HL-60/S4 (cell line): ENCODE results near the gene GNAI1.
"Not testable (repeated sequence)": the region's sequence is repeated elsewhere in the genome, so short reads cannot be mapped to it uniquely, and the experiment has no call there.

Experiments
- in situ Hi-C: fragments of 300-500 bp; cut with MboI; formaldehyde crosslinking; loops from 2 replicates; pipeline ENCODE4 v1.14.3; 2022; ENCODE audit warnings: low sequenced_read_pairs

GNAI1 gene

DNA sequence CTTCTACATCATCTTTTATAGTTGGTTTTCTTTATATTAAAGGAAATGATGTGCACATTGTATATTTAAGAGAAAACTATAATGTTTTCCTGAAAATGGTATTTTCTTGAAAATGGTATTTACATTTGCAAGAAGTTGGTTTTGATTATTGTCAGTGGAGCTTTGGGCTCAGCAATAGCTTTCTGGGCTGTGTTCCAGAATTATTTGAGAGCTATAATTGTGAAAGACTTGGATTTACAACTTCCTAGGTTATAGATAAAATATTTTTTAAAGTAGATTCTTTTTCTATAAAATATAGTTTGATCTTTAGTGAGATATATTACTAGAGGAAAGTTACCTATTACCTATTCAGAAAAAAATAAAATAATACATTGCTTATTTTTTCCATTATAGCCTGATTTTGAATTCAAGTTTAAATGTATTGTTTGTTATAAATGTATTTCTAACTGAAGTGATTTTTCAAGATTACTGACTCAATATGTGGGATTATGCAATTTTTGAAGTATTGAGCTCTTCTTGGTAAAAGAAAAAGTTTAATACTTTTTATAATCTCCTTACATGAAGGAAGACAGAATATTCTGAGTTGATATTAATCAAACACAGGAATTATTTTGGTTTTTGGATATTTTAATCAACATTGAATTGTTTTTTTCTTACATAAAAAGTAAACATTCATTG is 20.2 kb downstream of the GNAI1 start:
- in situ Hi-C loops = no loop called here

DNA sequence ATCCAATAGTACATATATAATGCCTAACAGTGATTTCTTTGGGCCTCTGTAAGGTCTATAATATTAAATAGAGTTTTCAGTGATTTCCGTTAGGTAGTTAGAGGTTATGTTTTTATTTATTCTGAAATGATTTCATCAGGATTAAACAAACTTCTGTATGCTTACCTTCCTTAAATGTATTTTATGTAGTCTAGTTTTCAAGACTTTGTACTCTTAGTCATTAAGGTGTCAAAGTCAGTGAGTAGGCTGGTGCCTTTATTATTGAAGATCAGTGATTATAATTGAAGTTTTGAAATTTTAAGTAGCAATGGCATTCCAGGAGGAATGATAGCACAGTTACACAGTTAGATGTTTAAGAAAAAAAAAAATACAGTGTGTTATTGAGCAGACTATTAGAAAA is 20.7 kb downstream of the GNAI1 start:
- in situ Hi-C loops = no loop called here

DNA sequence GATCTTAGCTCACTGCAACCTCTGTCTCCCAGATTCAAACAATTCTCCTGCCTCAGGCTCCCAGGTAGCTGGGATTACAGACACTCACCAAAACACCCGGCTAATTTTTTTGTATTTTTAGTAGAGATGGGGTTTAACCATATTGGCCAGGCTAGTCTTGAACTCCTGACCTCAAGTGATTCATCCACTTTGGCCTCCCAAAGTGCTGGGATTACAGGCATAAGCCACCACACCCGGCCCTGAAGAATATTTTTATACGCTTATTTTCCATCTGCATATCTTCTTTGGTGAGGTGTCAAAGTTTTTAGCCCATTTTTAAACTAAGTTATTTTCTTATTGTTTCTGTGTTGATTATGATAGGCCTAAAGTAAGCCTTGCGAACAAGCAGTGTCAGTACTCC is 23.1 kb downstream of the GNAI1 start:
- in situ Hi-C loops = not testable (repeated sequence)

DNA sequence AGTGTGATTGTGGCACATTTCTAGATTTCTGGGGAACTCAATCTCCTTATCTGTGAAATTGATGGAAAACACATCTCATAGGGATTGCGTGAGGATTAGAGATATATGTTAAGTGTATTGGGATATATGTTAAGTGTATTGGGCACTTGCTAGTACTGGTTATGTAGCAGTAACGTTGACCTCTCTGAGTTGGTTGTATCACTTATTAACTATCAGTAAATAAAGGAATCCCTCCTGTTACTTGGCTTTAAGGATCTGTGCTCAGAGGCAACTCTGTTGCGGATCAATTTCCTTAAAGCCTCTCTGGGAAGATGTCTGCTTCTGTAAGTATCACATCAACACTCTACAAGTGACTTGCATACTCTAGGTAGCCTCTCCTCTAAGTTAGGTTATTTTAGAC is 25.2 kb downstream of the GNAI1 start:
- in situ Hi-C loops = no loop called here

DNA sequence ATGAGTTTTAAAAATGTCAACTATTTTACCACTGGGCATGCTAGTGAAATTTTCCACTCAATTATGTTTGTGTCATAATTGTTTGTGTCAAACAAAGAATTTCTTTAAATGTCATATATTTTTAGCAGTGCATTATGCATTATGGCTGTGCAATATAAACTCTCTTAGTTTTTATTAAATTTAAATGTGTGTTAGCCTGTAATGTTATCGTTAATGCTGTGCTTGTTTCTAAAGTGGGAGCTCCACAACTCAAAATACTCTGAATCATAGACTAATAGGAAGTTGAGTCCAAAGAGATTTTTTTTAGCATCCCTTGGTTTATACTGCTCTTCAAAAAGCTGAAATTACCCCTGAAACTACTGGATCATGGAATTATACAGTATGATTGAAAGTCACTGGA is 26.8 kb downstream of the GNAI1 start:
- in situ Hi-C loops = no loop called here

DNA sequence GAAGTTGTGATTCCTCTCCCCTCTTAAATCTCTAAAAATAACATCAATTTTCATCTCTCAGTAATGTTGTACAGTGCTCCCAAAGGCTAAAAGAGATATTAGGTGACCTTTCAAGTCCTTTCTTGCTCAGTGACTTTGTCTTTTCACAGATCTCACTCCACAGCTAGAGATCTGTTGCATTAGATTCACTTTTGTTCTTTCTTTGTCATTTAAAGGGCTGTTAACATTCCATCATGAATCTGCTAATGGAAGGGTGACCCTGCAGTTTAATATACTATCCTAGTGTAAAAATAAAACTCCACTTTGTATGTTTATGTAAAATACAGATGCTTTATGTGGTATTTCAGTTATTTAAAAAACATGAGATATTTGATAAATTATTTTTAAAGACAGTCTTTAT is 30.5 kb downstream of the GNAI1 start:
- in situ Hi-C loops = no loop called here

DNA sequence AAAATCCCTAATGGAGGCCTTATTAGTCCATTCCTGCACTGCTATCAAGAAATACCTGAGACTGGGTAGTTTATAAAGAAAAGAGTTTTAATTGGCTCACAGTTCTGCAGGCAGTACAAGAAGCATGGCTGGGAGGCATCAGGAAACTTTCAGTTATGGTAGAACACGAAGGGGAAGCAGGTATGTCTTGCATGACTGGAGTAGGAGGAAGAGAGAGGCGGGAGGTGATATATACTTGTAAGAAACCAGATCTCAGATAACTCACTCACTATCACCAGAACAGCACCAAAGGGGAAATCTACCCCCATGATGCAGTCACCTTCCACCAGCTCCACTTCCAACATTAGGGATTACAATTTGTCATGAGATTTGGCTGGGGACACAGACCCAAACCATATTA is 35.8 kb downstream of the GNAI1 start:
- in situ Hi-C loops = no loop called here

DNA sequence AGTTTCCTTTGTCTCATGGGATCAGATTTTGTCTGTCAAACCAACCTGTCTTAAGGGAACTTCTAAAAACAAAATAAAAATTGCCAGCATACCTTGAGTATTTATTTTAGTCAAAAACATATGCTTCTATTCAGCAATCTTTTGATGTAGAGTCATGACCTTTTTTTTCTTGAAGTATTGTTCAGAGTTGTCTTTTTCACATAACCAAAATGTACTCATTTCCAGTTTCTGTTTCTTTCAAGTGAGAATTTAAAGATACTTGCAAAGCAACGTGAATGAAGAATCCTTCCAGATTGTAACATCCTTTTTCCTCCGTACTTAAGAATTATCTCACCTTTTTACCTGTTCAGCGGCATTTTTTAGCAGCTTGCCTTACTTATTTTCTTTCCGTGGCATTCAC is 37.8 kb downstream of the GNAI1 start:
- in situ Hi-C loops = no loop called here

DNA sequence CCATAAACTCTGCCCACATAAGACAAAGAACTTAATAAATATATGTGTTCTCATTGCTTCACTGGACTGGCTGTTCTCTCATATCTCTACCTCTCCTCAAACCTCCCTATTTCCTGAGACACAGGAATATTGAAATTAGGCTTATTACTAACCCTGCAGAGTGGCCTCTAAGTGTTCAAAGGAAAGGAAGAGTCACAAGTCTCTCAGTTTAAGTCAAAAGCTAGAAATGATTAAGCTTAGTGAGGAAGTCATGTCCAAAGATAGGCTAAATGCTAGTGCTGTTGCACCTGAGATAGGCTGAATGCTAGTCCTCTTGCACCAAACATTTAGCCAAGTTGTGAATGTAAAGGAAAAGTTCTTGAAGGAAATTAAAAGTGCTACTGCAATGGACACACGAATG is 41.1 kb downstream of the GNAI1 start:
- in situ Hi-C loops = no loop called here

DNA sequence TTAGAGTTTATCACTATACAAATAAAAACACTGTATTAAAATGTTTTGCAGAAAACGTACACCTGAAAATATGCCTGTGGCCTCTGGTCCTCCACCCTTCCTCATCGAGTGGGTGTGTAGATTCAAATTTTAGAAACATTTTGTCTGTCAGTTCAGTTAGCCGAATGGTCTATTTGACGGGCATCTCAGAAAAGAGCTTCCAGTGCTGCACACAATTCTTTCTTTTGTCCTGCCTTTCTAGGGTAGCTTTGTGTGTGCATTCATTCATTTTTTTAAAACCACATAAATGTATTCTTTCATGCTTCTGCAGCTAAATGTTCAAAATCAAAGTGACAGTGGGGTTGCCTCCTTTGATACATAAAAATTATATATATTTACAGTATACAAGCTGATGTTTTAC is 46.8 kb downstream of the GNAI1 start:
- in situ Hi-C loops = no loop called here

DNA sequence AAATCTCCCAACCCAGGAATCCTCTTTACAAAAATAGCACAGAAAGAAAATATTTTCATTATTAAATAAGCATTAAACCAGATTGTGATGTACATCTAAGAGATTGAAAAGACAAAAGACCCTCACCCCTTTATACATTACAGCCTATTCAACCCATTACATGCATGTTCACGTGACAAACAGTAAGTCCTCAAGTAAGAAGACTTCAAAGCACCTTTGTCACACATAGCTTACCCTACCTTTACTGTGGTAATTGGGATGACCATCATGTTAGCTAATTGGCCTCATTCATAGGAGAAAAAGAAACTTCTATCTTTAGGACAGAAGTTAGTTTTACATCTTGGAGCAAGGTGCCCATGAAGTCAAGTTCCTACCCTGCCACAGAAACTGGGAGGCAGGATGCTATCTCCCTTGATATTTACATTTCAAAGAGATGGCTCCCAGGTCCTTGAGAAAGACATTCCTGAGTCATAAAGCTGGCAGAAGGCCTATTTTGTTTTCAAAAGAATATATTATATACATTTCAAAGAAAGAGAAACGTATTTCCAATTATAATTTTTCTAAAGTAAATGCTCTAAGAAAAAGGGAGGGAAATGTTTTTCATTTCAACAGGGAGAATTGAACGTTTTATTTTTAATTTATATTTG is 48.1 kb downstream of the GNAI1 start:
- in situ Hi-C loops = no loop called here

DNA sequence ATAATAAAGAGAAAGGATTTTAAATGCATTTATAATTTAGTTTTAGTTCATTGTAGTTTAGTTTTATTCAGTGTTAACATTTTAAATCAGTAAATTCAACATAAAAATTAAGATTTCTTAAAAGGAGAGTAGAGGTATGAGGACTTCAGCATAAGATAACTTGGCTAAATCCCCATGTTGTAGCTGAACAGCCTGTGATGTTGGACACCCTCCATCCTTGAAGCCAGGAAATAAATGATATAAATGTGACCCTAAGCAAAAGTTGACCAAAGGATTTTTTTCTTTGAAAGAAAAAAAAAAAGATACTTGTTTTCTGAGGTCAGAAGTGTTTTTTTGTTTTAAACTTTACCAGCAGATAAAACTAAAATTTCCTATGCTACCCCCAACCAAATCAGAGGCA is 48.7 kb downstream of the GNAI1 start:
- in situ Hi-C loops = no loop called here

DNA sequence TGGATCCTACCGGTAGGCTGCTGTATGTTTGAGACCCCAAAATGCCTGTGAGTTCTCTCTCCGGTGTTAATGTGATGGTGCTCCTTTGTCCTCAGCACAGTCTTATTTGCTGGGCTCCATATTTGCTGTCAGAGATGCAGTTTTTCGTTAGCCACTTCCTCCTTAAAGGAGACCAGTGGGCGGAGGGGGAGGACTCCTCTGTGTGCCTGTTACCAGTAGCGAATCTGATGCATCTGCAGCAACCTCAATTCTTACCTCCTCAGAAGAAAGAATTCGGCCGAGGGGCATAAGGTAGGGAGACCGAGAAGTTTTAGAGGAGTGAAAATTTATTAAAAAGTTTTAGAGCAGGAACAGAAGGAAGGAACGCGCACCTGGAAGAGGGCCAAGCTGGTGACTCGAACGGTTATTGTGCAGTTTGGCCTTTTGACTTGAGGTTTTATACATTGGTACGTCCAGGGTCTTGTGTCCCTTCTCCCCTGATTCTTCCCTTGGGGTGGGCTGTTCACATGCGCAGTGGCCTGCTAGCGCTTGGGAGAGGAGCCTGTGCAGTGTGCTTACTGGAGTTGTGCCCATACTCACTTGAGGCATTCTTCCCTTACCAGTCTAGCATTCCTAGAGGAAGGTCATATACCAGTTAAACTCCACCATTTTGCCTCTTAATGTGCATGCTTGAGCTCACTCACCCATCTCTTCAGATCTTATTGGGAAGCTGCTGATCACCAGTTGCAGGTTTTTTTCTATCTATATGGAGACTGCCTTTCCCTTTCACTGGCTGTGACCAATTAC is 49.5 kb downstream of the GNAI1 start:
- in situ Hi-C loops = no loop called here

DNA sequence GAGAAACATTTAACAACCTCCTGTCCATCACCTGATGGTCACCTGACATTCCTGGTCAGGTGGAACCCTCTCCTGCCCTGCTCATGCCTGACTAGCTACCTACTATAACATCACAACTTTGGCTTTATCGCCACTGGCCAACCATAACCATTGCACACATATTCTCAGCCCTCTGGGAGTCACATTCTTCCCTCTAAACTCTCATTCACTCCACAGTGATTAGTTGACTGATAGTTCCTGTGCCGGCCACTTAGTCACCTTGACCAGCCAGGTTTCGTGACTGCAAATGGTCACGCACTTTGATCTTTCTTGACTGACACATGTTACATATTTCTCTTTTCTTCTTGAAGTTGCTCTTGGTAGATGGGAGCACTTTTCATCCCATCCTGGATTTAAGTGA is 50.1 kb downstream of the GNAI1 start:
- in situ Hi-C loops = no loop called here

DNA sequence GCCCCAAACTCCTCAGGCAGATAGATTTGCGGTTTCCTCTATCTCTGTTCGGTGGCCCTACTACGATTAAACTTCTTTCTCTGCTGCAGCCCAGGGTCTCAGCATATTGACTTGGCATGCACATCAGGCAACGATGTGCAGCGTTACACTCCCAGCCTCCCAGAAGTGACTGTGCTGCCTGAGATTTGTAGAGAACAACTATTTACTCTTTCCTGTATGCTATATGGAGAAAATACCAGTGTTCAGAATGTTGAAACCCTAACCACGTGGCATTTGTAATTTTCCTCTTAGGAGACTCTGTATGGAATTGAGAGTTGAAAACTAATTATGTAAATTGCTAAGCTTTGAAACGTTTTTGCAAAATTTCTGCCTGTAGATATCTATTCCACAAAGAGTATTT is 50.9 kb downstream of the GNAI1 start:
- in situ Hi-C loops = no loop called here

DNA sequence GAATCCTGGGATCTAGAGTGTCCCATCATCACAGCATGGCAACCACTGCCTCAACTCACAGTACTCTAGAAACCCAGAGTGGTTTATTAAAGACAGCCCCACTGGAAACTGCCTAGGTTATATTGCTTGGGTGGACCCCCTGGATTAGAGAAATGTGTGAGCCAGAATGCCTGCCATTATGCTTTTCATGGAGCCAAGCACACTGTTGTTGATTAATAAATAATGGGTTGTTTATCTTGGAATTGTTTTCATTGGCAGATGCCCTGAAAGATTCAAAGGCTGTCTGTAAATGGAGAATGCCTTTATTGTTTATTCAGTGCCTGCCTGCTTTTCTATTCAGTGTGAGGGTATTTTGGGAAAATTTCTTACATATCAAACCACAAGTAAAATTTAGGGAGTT is 52.1 kb downstream of the GNAI1 start:
- in situ Hi-C loops = no loop called here

DNA sequence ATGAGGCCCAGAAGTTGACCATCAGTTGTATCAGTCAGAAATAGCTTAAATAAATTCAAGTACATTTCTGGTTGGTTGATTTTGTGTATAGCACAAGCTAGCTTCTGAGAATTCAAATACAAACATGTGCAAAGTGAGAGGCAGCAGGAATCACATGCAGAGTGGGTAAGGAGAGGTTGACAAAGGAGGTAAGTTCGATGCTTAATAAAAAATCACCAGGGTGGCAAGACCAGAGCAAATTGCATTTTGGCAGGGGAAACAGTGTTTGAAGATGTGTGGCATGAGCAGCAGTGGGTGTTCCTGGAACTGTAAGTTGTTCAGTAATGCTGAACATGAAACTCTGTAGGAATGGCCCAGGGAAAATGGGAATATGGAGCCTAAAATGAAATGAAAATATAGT is 52.6 kb downstream of the GNAI1 start:
- in situ Hi-C loops = no loop called here

DNA sequence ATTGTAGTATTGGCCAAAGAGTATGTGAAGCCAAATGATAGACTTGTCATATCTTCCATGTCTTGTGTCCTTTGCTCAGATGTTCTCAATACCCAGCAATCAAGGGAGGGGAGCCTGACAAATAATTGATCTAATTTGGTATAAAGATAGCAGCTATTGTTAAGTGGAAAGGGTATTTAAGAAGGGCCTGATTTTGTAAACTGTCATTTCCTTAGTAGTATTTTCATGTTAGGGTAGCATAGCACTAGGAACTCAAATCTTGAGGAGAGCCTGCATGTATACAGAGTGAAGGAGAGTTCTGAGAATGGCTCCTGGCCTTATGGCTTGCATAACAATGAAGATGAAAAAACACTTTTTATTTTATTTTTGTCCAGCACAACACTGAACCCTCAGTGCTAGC is 53.1 kb downstream of the GNAI1 start:
- in situ Hi-C loops = no loop called here

DNA sequence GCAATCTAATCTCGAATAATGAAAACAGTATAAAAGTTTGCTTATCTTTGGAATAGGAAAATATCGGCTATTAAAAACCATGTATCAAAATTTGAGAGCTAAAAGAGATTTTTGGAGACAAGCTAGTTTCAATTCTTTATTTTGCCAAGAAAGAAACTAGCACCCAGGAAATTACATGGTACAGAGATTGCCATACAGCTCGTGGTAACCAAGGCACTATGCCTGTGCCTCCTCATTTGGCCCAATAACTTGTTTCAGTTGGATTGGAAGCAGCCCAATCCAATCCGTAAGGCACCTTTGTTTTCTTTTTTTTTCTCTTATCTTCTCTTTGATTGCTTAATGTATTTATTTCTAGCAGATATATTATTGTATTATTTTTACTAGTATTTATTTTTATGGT is 55.0 kb downstream of the GNAI1 start:
- in situ Hi-C loops = no loop called here

DNA sequence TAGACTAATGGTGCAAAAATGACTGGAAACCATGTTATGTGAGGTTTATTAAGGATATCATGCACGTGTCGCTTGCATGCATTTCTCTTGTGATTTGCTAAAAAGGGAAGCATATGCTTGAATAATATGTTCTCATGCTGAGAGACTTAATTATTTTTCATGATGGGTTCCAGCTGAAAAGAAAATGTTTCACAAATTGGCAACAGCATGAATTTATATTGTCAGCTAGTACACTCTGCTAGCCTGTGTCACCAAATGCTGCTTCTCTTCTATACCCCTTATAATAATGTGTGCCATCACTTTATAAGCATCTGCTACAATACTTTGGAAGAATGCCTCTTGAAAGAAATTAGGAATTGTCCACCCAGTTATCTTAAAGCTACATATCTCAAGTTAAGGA is 63.0 kb downstream of the GNAI1 start:
- in situ Hi-C loops = no loop called here

DNA sequence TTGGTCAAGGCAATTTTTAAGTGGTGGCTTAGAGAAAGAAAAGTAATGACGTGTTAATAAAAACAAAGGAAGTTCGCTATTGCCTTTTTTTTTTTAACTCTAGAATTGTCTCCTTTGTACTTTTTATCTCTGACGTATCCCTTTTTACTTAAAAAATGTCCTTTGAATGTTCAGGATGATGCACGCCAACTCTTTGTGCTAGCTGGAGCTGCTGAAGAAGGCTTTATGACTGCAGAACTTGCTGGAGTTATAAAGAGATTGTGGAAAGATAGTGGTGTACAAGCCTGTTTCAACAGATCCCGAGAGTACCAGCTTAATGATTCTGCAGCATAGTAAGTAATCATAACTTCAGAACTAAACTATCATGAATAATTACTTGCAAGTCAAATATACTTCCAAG is 64.4 kb downstream of the GNAI1 start:
- in situ Hi-C loops = no loop called here

DNA sequence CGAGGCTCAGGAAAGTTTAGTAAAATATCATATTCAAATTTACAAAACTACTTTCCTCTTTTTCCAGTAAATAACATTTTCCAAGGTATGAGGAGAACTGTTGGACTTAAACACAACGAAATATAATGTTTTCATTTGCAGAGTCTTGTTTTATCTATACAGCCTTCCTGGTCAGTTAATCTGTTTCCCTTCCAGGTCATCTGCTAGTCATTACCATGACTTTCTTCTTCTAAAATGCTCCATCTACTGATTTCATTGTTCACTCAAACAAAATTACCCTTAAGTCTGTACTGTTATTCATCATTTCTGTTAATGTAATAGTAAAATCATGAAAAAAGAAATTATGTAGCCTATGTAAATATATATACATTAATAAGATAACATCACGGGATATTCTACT is 69.8 kb downstream of the GNAI1 start:
- in situ Hi-C loops = no loop called here
